HG02798 (cell line): ENCODE results near the gene DENND1A.

Source experiments
- ATAC-seq: cut with Tn5 transposase; IDR thresholded peaks from one replicate; pipeline ENCODE4 v1.9.1; 2021; ENCODE audit warnings: mild to moderate bottlenecking; ENCODE audit not compliant: unreplicated experiment, poor library complexity

DENND1A gene

DNA sequence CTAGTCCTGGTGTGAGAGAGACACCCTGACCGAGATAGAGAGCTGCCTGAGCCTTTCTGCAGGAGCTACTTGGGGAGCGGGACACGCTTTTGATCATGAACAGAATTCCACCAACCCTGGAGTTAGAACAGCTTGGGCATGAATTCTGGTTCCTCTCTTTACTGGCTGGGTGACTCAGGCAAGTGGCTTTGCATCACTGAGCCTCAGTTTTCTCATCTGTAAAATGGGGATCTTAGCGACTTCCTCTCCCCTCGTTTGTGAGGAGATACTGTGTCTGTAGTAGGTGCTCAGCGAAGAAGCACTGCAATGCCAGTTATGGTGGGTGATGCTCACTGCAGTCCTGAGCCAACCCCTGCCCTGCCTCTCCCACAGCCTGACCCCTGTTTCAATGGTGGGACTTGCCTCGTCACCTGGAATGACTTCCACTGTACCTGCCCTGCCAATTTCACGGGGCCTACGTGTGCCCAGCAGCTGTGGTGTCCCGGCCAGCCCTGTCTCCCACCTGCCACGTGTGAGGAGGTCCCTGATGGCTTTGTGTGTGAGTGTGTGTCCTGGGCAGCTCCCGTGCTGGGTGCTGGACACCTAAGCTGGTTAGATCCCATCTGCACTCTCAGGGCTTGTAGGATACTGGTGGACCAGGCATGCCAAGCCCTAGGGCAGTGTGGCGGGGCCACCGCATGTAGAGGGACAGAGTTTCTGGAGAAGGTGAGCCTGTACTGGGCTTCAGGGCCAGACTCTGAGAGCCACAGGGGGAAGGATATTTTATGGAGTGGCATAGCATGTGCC, 557.9 kb downstream of the DENND1A start:
- no peak for ATAC-seq

DNA sequence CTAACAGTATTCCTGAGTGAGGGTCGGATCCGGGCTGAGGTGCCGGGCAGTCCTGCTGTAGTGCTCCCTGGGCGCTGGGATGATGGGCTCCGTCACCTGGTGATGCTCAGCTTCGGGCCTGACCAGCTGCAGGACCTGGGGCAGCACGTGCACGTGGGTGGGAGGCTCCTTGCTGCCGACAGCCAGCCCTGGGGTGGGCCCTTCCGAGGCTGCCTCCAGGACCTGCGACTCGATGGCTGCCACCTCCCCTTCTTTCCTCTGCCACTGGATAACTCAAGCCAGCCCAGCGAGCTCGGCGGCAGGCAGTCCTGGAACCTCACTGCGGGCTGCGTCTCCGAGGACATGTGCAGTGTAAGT, 558.7 kb downstream of the DENND1A start:
- no peak for ATAC-seq

DNA sequence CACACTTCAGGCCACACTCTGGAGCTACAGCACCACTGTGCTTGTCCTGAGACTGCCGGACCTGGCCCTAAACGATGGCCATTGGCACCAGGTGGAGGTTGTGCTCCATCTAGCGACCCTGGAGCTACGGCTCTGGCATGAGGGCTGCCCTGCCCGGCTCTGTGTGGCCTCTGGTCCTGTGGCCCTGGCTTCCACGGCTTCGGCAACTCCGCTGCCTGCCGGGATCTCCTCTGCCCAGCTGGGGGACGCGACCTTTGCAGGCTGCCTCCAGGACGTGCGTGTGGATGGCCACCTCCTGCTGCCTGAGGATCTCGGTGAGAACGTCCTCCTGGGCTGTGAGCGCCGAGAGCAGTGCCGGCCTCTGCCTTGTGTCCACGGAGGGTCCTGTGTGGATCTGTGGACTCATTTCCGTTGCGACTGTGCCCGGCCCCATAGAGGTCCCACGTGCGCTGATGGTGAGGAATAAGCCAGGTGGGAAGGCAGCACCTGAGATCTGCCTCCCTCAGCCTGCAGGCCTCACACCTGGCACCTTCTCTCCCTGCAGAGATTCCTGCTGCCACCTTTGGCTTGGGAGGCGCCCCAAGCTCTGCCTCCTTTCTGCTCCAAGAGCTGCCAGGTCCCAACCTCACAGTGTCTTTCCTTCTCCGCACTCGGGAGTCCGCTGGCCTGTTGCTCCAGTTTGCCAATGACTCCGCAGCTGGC, 559.2 kb downstream of the DENND1A start:
- no peak for ATAC-seq

DNA sequence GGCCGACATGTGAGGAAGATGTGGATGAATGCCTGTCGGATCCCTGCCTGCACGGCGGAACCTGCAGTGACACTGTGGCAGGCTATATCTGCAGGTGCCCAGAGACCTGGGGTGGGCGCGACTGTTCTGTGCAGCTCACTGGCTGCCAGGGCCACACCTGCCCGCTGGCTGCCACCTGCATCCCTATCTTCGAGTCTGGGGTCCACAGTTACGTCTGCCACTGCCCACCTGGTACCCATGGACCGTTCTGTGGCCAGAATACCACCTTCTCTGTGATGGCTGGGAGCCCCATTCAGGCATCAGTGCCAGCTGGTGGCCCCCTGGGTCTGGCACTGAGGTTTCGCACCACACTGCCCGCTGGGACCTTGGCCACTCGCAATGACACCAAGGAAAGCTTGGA, 559.8 kb downstream of the DENND1A start:
- ATAC-seq: no peak

DNA sequence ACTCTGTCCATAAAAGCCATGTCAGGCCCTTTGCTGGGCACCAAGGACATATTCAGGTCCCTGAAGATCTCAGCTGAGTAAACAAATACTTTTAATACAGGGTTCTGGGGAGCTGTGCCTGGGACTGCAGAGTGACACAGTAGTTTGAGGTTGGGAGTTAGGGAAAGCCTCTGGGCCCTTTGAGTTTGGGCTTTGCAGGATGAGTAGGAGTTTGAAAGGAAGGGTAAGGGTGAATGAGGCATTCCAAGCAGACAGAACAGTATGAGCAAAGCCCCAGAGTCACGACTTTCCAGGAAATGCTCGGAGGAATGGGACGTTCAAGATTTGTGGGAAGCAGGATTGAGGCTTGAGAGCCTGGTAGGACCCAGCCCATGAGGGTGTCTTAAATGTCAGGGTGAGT, 560.6 kb downstream of the DENND1A start:
- no peak for ATAC-seq

DNA sequence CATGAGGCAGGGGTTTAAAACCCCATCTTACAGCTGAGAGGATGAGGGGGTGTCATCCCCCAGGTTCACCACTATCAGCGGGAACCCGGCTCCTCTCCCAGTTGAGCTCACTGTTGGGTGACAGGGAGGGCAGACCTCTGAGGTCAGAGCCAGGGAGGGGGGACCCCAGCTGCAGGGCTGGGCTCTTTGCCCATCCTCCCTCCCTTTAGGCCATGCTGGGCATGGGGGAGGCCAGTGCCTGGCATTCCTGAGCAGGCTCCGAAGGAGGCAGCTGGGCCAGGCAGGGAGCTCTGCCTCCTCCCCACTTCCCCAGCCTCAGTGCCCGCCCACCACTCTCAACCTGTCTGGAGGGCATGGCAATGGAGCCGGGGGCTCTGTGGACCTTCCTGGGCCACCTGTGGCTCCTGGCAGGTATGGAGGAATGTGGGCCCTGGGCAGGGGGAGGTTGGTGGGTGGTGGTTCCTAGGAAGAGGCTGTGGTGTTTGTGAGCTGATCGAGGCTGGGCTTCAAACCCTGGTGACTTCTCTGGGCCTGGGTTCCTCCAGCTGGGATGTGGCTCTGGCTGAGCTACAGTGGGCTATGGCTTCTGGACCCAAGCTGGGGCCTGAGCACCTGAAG, 561.3 kb downstream of the DENND1A start:
- no peak for ATAC-seq

DNA sequence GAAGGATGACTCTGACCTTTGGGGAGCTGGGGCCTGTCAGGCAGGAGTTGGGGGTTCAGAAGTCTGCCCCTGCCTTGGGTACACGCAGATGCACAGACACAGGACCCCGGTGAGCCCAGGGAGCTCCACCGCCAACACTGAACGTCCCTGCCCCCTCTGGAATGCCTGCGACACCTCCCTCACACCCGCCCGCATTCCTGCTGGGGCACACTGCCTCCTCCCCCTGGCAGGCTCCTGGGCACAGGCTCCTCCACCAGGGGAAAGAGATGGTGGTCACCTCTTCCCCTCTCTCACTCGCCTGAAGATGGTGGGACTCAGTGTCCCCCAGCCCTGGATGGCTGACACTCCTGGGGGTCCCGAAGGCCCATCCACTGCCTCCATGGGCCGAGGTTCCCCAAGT, 561.9 kb downstream of the DENND1A start:
- no peak for ATAC-seq

DNA sequence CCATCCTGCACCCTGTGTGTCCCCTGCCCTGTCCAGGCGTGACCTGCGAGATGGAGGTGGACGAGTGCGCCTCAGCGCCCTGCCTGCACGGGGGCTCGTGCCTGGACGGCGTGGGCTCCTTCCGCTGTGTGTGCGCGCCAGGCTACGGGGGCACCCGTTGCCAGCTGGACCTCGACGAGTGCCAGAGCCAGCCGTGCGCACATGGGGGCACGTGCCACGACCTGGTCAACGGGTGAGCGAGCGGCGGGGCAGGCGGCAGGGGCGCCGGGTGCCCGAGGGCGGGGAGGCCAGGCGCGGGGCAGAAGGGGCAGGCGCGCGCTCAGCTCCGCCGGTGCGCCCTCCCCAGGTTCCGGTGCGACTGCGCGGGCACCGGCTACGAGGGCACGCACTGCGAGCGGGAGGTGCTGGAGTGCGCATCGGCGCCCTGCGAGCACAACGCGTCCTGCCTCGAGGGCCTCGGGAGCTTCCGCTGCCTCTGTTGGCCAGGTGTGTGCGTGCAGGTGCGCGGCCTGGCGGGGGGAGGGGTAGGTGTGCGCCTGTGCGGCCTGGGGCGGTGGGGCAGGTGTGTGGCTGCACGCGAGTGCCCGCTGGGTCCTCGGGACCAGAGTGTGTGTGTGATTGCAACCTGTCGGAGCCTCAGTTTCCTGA, 563.9 kb downstream of the DENND1A start:
- ATAC-seq: no peak

DNA sequence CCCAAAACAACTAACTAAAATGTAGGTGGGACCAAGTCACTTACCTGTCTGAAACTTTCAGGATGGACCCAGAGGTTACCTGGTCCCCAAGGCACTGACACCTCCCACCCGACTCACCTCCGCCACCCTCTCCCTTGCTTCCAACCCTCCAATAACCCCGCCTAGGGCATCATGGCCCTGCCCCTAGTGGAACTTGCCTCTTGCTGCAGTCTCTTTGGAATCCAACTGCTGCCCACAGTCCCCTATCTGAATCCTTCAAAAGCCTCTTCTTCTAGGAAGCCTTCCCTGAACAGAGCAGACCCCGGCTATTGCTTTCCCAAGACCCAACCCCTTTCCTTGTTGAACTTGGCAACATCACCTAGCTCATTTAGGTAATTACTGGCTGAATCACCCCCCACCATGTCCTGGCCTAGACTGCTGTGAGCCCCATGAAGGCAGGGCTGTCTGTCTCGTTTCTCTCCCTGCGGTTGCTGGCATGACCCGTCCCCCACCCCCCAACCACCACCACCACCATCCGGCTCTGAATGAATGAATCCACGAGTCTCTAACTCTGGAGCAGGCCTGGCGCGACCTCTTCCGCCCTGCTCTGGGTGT, 564.5 kb downstream of the DENND1A start:
- no peak for ATAC-seq

DNA sequence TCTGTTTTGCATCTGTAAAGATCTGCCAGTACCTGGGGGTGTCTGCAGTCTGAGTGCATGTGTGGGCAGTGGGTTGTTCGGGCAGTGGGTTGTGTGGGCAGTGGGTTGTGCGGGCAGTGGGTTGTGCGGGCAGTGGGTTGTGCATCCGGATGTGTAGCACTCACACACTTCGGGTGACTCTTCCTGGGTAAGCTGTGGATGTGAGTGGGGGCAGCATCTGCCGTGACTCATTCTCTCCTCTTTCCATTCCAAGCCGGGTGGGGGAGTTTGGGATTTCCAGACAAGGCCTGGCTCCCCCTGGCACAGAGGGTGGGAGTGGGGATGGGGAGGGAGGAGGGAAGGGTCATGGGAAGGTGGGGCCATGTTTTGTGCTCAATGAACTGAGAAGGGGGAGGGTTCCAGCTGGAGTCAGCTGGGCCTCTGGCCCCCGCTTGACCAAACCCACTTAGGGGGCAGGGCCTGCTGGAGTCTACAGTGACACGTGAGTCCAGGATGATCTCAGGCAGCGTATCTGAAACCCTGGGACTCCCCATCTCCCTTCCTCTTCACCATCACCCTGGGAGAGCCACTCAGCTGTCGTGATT, 565.6 kb downstream of the DENND1A start:
- ATAC-seq: no peak

DNA sequence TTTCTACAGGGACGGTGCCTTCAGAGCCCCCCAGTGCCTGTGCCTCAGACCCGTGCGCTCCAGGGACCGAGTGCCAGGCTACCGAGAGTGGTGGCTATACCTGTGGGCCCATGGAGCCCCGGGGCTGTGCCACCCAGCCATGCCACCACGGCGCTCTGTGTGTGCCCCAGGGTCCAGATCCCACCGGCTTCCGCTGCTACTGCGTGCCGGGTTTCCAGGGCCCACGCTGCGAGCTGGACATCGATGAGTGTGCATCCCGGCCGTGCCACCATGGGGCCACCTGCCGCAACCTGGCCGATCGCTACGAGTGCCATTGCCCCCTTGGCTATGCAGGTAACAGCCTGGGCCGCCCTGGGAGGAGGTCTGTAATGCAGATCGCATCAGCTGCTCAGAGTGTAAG, 567.1 kb downstream of the DENND1A start:
- ATAC-seq: no peak

DNA sequence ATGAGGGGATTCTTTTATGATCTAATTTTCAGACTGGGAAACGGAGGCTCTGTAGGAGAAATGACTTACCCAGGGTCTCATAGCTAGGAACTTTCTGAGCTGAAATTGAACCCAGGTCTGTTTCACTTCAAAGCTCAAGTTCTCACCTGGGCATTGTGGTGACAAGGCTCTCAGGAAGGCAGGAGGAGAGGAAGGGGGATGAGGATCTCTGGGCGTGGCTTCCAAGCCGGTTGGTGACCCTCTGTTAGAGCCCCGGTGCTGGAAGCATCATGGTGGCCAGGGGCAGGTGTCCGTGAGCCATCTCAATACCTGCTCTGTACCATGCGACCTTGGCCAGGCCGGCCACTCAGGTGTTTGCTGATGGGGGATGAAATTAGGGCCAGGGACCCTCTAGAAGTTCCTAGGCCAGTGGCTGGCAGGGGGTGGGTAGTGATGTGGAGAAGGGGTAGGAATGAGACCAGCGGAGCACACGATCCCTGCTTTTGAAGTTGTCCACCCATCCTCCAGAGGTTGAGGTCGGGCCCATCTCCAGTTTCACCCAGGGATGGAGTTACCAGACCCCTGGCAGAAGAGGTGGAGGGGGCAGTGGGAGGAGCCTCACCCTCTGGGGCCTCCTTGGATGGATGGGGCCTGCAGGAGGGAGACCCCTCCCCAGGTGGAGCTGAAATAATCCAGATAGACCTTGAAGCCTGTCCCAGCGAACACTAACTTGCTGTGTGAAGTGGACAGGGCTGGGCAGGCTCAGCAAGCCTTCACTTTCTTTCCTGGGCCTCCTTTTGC, 568.0 kb downstream of the DENND1A start:
- ATAC-seq: no peak

DNA sequence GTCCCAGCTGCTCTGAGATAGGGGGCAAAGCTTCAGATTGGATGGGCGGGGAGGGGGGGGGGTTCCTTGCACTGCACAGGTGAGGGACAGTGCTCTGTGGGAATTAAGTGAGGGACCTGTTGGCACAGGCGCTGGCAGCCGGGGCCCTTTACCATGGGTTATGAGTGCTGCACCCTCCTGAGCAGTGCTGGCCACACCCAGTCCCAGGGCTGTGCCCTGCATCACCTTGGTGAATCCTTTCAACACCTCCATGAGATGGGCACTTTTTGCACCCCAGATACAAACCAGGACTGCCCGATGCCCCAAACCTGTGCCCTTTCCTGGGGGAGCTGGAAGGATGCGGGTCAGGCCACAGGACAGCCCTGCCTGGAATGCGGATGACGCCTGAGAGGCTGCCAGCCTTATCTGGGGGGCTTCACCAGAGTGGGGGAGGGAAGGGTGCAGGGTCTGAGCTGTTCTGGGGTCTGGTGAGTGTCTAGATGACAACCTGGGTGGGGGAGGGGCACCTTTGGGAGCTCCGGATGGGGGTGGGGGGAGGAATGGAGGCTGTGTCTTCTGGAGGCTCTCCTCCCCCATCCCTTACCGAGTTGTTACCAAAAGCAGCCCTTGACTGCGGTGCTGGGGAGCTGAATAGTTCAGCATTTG, 568.7 kb downstream of the DENND1A start:
- ATAC-seq: no peak

DNA sequence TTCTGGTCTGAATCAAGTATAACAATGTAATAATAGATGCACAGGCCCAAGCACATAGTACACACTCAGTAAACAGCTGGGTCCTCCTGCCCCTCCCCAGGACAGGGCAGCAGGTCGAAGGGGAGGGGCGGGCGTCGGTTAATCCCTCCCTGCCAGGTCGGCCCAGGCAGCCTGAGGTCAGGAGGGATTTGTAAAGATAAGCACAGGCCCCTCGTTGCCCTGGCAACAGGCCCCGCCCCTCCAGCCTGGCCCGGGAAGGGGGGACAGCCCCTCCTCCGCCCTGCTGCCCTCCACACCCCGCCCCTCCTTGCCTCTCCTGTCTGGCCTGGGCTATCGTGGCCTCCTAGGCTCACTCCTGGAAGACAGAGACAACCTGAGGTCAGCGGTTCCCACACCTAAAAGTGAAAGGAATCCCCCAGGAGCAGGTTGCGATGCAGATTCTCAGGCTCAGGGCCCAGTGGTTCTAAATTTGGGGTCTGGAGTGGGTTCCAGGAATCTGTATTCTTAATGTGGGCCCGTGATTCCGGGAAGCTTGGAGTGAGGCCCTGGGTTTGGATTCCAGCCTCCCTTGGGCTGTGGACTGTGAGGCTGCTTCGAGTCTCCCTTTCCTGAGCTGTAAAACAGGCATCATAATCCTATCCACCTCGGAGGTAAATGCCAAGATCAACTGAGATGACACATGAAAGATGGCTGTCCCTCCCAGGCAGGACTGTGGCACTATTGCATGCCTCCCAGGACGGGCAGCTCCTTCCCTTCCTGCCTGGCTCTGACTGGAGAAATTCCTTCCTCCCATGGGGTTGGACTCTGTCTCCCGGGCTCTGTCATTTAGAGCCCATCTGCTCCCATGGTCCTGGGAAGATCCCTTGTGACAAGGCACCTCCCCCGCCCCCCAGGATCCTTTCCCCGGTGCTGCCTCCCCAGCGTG, 569.5 kb downstream of the DENND1A start:
- ATAC-seq: no peak

DNA sequence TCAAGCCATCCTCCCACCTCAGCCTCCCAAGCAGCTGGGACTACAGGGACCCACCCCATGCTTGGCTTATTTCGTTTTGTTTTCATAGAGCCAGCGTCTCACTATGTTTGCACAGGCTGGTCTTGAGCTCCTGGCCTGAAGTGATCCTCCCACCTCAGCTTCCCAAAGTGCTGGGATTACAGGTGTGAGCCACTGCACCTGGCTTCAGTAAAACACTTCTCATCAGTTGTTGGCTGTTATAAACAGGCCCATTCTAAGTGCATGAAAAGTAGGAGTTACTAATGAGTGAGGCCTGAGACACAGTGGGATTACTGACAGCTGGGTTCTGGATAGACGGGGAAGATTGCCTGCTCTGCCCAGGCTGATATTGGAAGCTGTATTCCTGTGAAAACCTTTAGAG, 570.4 kb downstream of the DENND1A start:
- no peak for ATAC-seq

DNA sequence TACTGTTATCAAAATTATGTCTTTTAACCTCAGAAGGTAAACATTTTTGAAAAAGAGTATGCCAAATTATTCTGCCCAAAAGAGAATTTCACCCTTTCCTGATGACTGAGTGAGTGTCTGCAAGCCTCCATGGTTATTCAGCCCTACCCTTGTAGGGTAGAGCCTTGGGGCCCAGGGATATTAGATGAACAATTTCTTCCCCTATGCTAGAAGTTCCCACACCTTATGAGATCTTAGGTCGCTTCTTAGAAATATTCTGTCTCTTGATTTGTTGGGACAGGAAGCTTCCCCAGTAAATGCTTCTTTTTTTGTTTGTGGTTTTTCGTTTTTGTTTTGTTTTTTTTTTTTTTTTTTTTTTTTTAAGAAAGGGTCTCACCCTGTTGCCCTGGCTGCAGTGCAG, 570.8 kb downstream of the DENND1A start:
- no peak for ATAC-seq

DNA sequence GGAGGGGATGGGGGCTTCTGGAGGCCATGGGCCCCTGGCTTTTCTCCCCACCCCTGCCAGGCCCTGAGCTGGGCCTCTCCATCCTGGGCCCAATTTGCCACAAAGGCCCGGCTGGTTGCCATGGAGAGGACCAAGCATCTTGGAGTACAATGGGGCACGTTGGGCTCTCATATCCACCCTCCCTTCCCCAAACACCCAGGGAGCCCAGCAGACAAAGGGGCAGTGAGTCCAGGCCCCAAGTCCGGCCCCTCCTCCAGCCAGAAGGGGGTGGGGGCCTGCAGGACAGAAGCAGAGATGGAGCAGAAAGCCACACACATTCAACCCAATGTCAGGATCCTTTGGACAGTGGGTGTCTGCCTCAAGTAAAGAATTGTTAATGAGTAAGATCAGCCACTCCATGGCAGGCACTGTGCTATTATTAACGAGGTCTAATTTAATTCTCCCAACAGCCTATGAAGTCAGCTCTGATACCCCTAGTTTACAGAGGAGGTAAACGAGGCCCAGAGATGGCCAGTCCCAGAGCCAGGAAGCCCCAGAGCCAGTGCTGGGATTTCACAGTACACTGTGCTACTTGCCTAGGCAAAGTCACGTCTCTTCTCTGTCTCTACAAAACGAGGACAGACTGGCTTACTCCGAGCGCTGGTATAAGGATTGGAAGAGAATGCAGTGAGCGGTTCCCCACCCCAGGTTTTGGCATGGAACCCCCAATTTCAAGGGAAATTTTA, 571.6 kb downstream of the DENND1A start:
- ATAC-seq: no peak

DNA sequence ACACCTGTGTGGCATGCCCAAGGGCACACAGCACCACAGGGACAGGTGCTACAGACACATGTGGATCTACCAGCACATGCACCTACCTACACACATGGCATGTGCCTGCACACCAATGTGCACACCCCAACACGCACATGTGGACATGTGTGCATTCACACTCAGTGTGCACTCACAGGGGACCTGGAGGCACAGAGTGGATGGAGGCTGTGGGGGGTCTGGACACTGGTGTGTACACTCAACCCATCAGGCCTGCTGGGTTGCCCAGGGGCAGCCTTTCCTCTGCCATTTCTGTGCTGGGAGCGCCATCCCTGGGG, 572.2 kb downstream of the DENND1A start:
- no peak for ATAC-seq
